ENCODE data around the gene VWA3A.

- TF ChIP-seq CTCF (conservative IDR thresholded peaks at IDR 0.05) = no peak
- no peak for TF ChIP-seq ZFX (IDR thresholded peaks at IDR 0.05)
Observed at GRCh38 chr16:22183335-22183734, 91.0 kb downstream of the VWA3A start.
